Measurements from ENCODE around the gene HM13. TPM values are rescaled to one million over a fixed set of nuclear protein-coding genes. Genes with fewer than 3 reads are reported as not detected.
"Not testable (repeated sequence)": the region's sequence is repeated elsewhere in the genome, so short reads cannot be mapped to it uniquely, and the experiment has no call there.

HM13 gene
- total RNA-seq, 2 donors from 2014 or later: 71.6 to 76.7 TPM

DNA sequence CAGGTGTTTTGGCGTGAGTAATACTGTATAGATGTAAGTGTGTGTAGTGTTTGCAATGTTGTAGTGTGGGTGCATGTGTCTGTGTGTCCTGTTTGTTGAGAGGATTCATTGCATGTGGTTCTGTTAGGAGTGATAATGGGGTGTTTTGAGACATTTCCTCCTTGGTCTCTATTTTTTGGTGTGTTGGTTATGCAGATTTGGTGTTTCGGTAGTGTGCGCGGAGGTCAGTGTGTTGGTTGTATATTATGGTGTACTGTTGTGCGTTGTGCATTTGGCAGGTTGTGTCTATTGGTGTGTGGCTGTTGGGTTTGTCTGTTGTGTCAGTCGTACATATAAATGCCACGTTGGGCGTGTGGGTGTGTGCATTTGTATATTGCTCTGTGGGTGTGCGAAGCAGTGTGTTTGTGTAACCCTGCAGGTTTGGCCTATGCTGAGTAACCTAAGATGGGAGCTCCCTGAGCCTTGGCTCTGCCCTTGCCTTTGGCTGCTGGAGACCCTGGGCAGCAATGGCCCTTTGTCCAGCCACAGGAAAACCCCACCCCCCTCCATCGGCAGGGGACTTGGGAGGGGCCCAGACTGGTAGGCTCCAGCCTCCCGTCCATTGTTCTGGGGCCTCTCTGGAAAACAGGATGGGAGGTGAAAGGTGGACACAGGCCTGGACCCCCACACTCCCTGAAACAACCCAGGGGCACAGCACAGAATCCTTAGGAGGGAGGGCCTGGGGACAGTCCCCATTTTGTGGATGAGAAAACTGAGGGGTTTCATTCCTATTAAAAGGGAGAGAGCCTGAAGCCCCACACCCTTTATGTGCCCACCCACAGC, 80.5 kb downstream of the HM13 start:
- DNase-seq (ENCODE audit: low spot score): no peak
- no peak for ATAC-seq (ENCODE audit: insufficient number of reproducible peaks, low FRiP score, low read depth)
- TF ChIP-seq, protein P1, sequence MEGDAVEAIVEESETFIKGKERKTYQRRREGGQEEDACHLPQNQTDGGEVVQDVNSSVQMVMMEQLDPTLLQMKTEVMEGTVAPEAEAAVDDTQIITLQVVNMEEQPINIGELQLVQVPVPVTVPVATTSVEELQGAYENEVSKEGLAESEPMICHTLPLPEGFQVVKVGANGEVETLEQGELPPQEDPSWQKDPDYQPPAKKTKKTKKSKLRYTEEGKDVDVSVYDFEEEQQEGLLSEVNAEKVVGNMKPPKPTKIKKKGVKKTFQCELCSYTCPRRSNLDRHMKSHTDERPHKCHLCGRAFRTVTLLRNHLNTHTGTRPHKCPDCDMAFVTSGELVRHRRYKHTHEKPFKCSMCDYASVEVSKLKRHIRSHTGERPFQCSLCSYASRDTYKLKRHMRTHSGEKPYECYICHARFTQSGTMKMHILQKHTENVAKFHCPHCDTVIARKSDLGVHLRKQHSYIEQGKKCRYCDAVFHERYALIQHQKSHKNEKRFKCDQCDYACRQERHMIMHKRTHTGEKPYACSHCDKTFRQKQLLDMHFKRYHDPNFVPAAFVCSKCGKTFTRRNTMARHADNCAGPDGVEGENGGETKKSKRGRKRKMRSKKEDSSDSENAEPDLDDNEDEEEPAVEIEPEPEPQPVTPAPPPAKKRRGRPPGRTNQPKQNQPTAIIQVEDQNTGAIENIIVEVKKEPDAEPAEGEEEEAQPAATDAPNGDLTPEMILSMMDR (IDR thresholded peaks at IDR 0.05): no peak
- no peaks in the 10 kb centered on the region for H3K36me3 ChIP-seq
- peaks cover 10 to 17% of the 10 kb centered on the region in 2 donors for H3K4me1 ChIP-seq (ENCODE audit: control insufficient read depth in 1 of 2, low read depth in 2 of 2)
- H3K27me3 ChIP-seq (replicated peaks; ENCODE audit: insufficient read depth): no peaks in the 10 kb centered on the region
- no peak overlapping the region for H3K4me3 ChIP-seq
- peak overlapping the region; percentile 81 to 82 for H3K27ac ChIP-seq
- H3K9me3 ChIP-seq: no peaks in the 10 kb centered on the region

DNA sequence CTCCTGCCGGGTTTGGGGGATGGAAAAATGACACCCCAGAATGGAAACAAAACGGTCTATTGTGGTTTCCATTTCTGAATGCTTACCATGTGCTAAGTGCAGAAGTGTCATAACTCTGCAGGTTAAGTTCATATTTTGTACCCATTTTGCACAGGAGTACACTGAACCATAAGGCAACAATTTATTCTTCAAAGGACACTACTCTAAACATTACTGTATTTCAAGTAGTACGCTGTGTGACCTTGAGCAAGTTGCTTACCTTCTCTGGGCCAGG, 81.1 kb downstream of the HM13 start:
- Histone ChIP-seq H3K27me3 (replicated peaks; ENCODE audit: insufficient read depth) (no peaks in the 10 kb centered on the region), H3K4me1 (ENCODE audit: control insufficient read depth in 1 of 2, low read depth in 2 of 2) (peaks cover 10 to 17% of the 10 kb centered on the region in 2 donors), H3K27ac (peak overlapping the region; percentile 81 to 82), H3K36me3 (no peaks in the 10 kb centered on the region), H3K4me3 (no peak overlapping the region), H3K9me3 (no peaks in the 10 kb centered on the region)
- DNase-seq (ENCODE audit: low spot score): no peak
- TF ChIP-seq, protein P1 (IDR thresholded peaks at IDR 0.05): no peak
- ATAC-seq (ENCODE audit: insufficient number of reproducible peaks, low FRiP score, low read depth): no peak

DNA sequence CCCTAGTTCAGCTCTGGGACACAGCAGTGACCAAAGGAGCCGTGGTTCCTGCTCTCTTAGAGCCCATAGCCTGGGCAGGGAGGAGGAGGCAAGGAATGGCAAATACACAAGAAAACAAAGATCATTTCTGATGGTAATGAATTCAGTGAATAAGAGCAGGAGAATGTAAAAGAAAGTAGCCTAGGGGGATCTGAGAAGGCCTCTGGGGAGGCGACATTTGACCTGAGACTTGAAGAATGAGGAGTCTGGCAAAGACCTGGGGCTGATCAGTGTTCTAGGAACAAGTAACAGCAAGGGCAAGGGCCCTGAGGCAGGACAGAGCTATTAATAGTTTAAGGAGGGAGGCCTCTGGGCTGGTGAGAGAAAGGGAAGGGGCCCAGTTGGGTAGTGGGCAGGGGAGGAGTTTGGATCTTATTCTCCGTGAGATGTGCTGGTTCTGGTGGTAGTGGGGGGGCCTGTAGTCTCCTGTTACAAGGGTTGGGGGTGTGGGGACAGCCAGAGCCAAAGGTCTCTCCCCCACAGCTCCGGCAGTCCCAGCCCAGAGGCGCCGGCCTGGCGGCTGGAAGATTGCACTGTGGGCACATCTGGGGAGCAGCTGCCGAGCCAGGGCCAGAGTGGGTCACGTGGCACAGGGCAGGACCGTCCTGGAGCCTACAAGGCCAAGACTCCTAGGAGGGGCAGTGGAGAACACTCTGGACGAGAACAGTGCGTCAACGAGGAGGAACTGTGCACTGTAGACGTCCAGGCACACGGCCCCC, 81.6 kb downstream of the HM13 start:
- ATAC-seq (ENCODE audit: insufficient number of reproducible peaks, low FRiP score, low read depth): peak; percentile 75
- H3K27ac ChIP-seq: peak overlapping the region; percentile 81 to 82
- peaks cover 10 to 17% of the 10 kb centered on the region in 2 donors for H3K4me1 ChIP-seq (ENCODE audit: control insufficient read depth in 1 of 2, low read depth in 2 of 2)
- TF ChIP-seq, protein P1 (IDR thresholded peaks at IDR 0.05): no peak
- no peaks in the 10 kb centered on the region for H3K27me3 ChIP-seq (replicated peaks; ENCODE audit: insufficient read depth)
- no peaks in the 10 kb centered on the region for H3K9me3 ChIP-seq
- DNase-seq (ENCODE audit: low spot score): peak; percentile 53
- H3K36me3 ChIP-seq: no peaks in the 10 kb centered on the region
- H3K4me3 ChIP-seq: no peak overlapping the region

DNA sequence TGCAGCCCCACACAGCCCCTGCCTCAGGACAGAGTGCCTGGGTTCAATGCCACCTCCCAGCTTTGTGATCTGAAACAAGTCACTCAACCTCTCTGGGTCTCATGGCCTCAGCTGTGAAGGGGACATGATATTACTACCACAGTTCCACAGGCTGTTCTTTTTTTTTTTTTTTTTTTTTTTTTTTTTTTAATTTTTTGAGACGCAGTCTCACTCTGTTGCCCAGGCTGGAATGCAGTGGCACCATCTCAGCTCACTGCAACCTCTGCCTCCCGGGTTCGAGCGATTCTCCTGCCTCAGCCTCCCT, 82.1 kb downstream of the HM13 start:
- not testable (repeated sequence) for H3K27me3 ChIP-seq (replicated peaks; ENCODE audit: insufficient read depth); DNase-seq (ENCODE audit: low spot score); H3K36me3 ChIP-seq; ATAC-seq (ENCODE audit: insufficient number of reproducible peaks, low FRiP score, low read depth); H3K4me3 ChIP-seq; H3K9me3 ChIP-seq
- Histone ChIP-seq H3K4me1 (ENCODE audit: control insufficient read depth in 1 of 2, low read depth in 2 of 2) (peaks cover 10 to 17% of the 10 kb centered on the region in 2 donors), H3K27ac (peak overlapping the region; percentile 81 to 82)

DNA sequence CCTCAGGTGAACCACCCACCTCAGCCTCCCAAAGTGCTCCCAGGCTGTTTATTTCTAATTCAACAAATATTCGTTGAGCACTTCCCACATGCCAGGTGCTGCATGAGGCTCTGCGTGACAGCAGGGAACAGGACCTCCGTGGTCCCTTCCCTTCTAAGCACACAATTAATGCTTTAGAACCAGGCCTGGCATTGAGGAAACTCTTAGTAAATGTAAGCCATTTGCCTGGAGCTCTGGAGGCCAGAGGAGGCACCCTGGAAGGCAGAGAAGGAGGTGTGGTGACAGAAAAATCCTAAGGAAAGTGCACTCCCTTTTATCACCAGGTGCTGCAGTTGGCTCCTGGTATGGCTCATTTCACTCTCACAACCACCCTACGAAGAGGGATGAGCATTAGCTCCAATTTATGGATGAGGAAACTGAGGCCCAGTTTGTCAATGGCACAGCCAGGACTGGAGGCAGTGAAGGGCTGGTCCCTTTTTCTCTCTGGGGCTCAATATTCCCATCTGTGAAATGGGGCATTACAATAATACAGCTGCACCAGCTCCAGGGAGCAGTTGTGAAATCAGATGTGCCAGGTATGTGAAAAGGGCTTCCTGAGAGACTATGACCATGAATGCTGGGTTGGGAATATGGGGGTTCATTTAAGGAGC, 82.7 kb downstream of the HM13 start:
- no peaks in the 10 kb centered on the region for H3K27me3 ChIP-seq (replicated peaks; ENCODE audit: insufficient read depth)
- DNase-seq (ENCODE audit: low spot score) (no peak), ATAC-seq (ENCODE audit: insufficient number of reproducible peaks, low FRiP score, low read depth) (no peak)
- peaks cover 10 to 17% of the 10 kb centered on the region in 2 donors for H3K4me1 ChIP-seq (ENCODE audit: control insufficient read depth in 1 of 2, low read depth in 2 of 2)
- peak overlapping the region; percentile 81 to 82 for H3K27ac ChIP-seq
- TF ChIP-seq, protein P1 (IDR thresholded peaks at IDR 0.05): no peak
- no peak overlapping the region for H3K4me3 ChIP-seq
- no peaks in the 10 kb centered on the region for H3K9me3 ChIP-seq
- H3K36me3 ChIP-seq: no peaks in the 10 kb centered on the region

Data from thoracic aorta (tissue), 2 donors.